ENCODE measurements around the gene KCNS1. TPM values are rescaled to one million over a fixed set of nuclear protein-coding genes. Genes with fewer than 3 reads are reported as not detected.

Gene KCNS1
- total RNA-seq, 1 experiment from 2014 or later: 0.98 TPM

DNA sequence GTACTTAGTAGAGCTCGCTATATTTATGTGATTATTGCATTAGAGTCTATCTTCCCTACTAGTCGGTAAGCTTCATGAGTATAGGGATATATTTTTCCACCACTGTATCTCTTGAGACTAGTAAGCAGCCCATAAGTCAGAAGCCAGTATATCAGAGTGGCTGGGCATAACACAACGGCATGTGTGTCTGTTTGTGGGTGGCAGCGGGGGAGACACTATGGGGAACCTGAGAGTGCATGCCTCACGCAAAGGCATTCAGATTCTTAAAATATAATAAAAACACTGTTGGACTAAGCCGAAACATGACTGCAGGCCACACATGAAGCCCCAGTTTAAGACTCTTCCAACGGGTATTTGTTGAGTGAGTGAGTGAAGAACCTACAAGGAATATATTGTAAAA lies 8.0 kb downstream of the KCNS1 start:
- Histone ChIP-seq H3K27ac (ENCODE audit: insufficient read length, low read depth, low read length) (no peak overlapping the region), H3T11ph (ENCODE audit: low read length) (no peak overlapping the region), H3K23ac (ENCODE audit: insufficient read length, low read depth, low read length) (no peak overlapping the region), H2BK12ac (ENCODE audit: insufficient read length, low read depth, low read length) (no peak overlapping the region), H3K4ac (ENCODE audit: low read depth, low read length) (no peak overlapping the region), H3K79me2 (ENCODE audit: insufficient read depth, low read length) (no peaks in the 10 kb centered on the region; the same call in 1 of the 2 replicates), H4K20me1 (ENCODE audit: control insufficient read depth, insufficient read depth, insufficient read length) (no peaks in the 10 kb centered on the region), H2BK5ac (ENCODE audit: insufficient read length, low read length) (no peak overlapping the region), H2BK20ac (ENCODE audit: low read depth, low read length, poor library complexity, severe bottlenecking) (no peak overlapping the region), H3K23me2 (ENCODE audit: insufficient read length, low read depth, low read length, poor library complexity, severe bottlenecking) (no peaks in the 10 kb centered on the region), H3K56ac (ENCODE audit: insufficient read length, low read depth, low read length) (no peak overlapping the region), H3K18ac (ENCODE audit: insufficient read length, low read depth, low read length) (no peak overlapping the region), H3K9me3 (ENCODE audit: control insufficient read depth, low read depth, low read length) (no peaks in the 10 kb centered on the region), H2BK120ac (ENCODE audit: low read depth, low read length, poor library complexity, severe bottlenecking) (no peak overlapping the region), H4K8ac (replicated peaks; ENCODE audit: insufficient read length, low read depth, low read length) (no peak overlapping the region), H3K9ac (ENCODE audit: extremely low read depth, insufficient read length, low read length) (no peak overlapping the region), H3K79me1 (ENCODE audit: insufficient read depth, low read depth, low read length, poor library complexity, severe bottlenecking) (no peaks in the 10 kb centered on the region), H2AFZ (ENCODE audit: low read length) (no peak overlapping the region), H4K91ac (ENCODE audit: insufficient read length, low read depth, low read length) (no peak overlapping the region), H3K27me3 (ENCODE audit: insufficient read depth, low read length) (no peaks in the 10 kb centered on the region), H3K4me1 (ENCODE audit: insufficient read depth, low read length) (no peaks in the 10 kb centered on the region), H2BK15ac (ENCODE audit: low read depth, low read length) (no peak overlapping the region), H3K4me2 (ENCODE audit: insufficient read depth, insufficient read length, low read length) (no peak overlapping the region), H4K5ac (ENCODE audit: insufficient read length, low read depth, low read length) (no peak overlapping the region), H3K14ac (ENCODE audit: insufficient read depth, low read length) (no peak overlapping the region), H2AK5ac (ENCODE audit: insufficient read length, low read length) (no peak overlapping the region)
- H3K4me3 Mint-ChIP-seq: no peak overlapping the region
- H3K9me3 Mint-ChIP-seq: peaks cover 0 to 4% of the 10 kb centered on the region in 2 experiments; a peak in 2 of 5 replicates
- peaks cover 17% of the 10 kb centered on the region for H3K27me3 Mint-ChIP-seq (ENCODE audit: low read depth)
- H3K27ac Mint-ChIP-seq: no peak overlapping the region
- peaks cover 2 to 4% (median 2%) of the 10 kb centered on the region in 3 experiments; a peak in 4 of 7 replicates for H3K36me3 Mint-ChIP-seq (ENCODE audit: insufficient read depth in 1 of 3, low read depth in 3 of 3)
- no peak for DNase-seq
- TF ChIP-seq, protein P1, sequence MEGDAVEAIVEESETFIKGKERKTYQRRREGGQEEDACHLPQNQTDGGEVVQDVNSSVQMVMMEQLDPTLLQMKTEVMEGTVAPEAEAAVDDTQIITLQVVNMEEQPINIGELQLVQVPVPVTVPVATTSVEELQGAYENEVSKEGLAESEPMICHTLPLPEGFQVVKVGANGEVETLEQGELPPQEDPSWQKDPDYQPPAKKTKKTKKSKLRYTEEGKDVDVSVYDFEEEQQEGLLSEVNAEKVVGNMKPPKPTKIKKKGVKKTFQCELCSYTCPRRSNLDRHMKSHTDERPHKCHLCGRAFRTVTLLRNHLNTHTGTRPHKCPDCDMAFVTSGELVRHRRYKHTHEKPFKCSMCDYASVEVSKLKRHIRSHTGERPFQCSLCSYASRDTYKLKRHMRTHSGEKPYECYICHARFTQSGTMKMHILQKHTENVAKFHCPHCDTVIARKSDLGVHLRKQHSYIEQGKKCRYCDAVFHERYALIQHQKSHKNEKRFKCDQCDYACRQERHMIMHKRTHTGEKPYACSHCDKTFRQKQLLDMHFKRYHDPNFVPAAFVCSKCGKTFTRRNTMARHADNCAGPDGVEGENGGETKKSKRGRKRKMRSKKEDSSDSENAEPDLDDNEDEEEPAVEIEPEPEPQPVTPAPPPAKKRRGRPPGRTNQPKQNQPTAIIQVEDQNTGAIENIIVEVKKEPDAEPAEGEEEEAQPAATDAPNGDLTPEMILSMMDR (conservative IDR thresholded peaks at IDR 0.05): no peak
- peaks cover 4% of the 10 kb centered on the region in 2 experiments for H3K4me1 Mint-ChIP-seq
- WGBS (ENCODE audit: extremely low coverage, insufficient read length, low lambda C conversion rate): no CpG with 5 or more reads among the region's 7 CpGs
